Thoracic aorta (tissue), 2 donors: ENCODE data around the gene TMEM181. TPM values are rescaled to one million over a fixed set of nuclear protein-coding genes. Genes with fewer than 3 reads are reported as not detected.

ENCODE experiments used
- ATAC-seq: fragments of 150-250 bp; one replicate; pipeline ENCODE4 v1.8.0; 2017; ENCODE audit warnings: low read depth; ENCODE audit not compliant: insufficient number of reproducible peaks, low FRiP score
- DNase-seq: peaks from one replicate; pipeline ENCODE4 v3.0.0-alpha.2; 2020; ENCODE audit warnings: low spot score
- H3K27ac ChIP-seq, 2 donors: fragments of 200-600 bp; sonication (generic); 1 replicate in 1 of 2; 2 replicates in 1 of 2; pipeline ENCODE4 v1.5.1; 2016; ENCODE audit warnings: mild to moderate bottlenecking in 2 of 2, moderate library complexity in 2 of 2
- H3K27me3 ChIP-seq: fragments of 200-600 bp; sonication (generic); replicated peaks from 2 replicates; pipeline ENCODE4 v1.6.0; 2016; ENCODE audit warnings: mild to moderate bottlenecking; ENCODE audit not compliant: insufficient read depth
- H3K36me3 ChIP-seq: fragments of 200-600 bp; sonication (generic); one replicate; pipeline ENCODE4 v1.5.1; 2016
- H3K4me1 ChIP-seq, 2 donors: fragments of 200-600 bp; sonication (generic); 1 replicate in 1 of 2; 2 replicates in 1 of 2; pipeline versions ENCODE4 v1.5.1 to v1.6.0; 2016; ENCODE audit warnings: low read depth in 2 of 2, mild to moderate bottlenecking in 1 of 2; ENCODE audit not compliant: control insufficient read depth in 1 of 2
- H3K4me3 ChIP-seq: fragments of 200-600 bp; sonication (generic); 2 replicates; pipeline ENCODE4 v1.5.1; 2016; ENCODE audit warnings: mild to moderate bottlenecking
- H3K9me3 ChIP-seq: fragments of 200-600 bp; sonication (generic); 2 replicates; pipeline ENCODE4 v1.5.1; 2016
- total RNA-seq, 2 donors: library from RNA; depleted of rRNA; stranded (reverse); fragments of >200 nt; gene quantifications; one replicate each; pipeline versions ENCODE4 v1.1.0 to v1.2.3, GENCODE V29; 2016
- TF ChIP-seq, protein P1 (sequence below): fragments of 200-600 bp; sonication (generic); IDR thresholded peaks from one replicate; pipeline ENCODE4 v1.5.1; 2019; ENCODE audit warnings: antibody characterized with exemption

Gene TMEM181
- total RNA-seq, 2 donors from 2014 or later: 21.4 to 26.3 TPM

DNA sequence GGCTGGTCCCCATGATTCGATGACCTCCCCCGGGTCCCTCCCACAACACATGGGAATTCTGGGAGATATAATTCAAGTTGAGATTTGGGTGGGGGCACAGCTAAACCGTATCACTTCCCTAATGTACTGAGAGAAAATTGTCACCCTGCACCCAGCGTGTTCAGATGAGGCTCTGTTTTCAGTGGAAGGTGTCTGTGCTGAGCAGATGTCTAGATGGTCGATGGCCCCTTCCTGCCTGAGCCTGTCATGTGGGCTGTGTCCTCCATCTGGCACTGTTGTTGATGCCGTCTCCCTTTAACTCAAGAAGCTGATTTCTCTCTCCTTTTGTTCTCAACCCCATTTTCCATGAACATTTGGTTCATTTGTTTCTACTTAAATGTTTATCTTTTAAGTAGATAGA lies 37.0 kb downstream of the TMEM181 start:
- Histone ChIP-seq H3K36me3 (peaks cover 13% of the 10 kb centered on the region), H3K27me3 (no peaks in the 10 kb centered on the region), H3K27ac (no peak overlapping the region), H3K4me3 (no peak overlapping the region), H3K9me3 (no peaks in the 10 kb centered on the region), H3K4me1 (no peaks in the 10 kb centered on the region)
- ATAC-seq (no peak), DNase-seq (no peak)
- TF ChIP-seq, protein P1, sequence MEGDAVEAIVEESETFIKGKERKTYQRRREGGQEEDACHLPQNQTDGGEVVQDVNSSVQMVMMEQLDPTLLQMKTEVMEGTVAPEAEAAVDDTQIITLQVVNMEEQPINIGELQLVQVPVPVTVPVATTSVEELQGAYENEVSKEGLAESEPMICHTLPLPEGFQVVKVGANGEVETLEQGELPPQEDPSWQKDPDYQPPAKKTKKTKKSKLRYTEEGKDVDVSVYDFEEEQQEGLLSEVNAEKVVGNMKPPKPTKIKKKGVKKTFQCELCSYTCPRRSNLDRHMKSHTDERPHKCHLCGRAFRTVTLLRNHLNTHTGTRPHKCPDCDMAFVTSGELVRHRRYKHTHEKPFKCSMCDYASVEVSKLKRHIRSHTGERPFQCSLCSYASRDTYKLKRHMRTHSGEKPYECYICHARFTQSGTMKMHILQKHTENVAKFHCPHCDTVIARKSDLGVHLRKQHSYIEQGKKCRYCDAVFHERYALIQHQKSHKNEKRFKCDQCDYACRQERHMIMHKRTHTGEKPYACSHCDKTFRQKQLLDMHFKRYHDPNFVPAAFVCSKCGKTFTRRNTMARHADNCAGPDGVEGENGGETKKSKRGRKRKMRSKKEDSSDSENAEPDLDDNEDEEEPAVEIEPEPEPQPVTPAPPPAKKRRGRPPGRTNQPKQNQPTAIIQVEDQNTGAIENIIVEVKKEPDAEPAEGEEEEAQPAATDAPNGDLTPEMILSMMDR: no peak

DNA sequence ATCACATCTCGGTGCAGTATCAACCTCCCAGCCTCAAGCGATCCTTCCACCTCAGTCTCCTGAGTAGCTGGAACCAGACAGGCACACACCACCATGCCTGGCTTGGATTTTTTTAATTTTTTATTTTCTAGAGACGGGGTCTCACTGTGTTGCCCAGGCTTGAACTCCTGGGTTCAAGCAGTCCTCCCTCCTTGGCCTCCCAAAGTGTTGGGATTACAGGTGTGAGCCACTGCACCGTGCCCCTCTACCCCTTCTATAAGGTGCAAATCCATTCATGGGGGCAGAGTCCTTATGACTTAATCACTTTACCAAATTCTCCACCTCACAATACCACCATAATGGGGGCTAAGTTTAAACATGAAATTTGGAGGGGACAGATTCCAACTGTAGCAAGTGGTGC lies 37.7 kb downstream of the TMEM181 start:
- no peaks in the 10 kb centered on the region for H3K4me1 ChIP-seq
- TF ChIP-seq, protein P1: no peak
- no peak for DNase-seq
- H3K27me3 ChIP-seq: no peaks in the 10 kb centered on the region
- ATAC-seq: no peak
- no peak overlapping the region for H3K27ac ChIP-seq
- peaks cover 9% of the 10 kb centered on the region for H3K36me3 ChIP-seq
- no peaks in the 10 kb centered on the region for H3K9me3 ChIP-seq
- H3K4me3 ChIP-seq: no peak overlapping the region

DNA sequence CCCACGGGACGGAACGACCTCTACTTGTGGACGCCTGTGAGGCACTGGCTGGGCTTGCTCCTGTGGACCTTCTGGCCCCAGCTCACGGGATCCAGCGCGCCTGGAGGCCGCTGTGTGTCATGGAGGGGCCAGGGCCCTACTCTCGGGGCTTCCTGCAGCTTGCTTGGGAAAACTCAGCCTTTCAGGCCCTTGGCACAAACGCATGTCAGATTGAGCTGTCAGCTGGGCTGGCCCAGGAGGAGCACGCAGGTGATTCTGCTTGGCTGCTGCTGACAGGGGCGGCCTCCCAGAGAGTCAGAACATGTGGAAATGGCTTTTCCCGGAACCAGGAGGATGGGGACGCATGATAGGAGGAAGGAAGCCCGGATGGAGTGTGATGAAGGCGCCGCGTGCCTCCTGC lies 39.7 kb downstream of the TMEM181 start:
- Histone ChIP-seq H3K27me3 (no peaks in the 10 kb centered on the region), H3K9me3 (no peaks in the 10 kb centered on the region), H3K4me3 (no peak overlapping the region), H3K36me3 (peaks cover 7% of the 10 kb centered on the region), H3K27ac (no peak overlapping the region), H3K4me1 (no peaks in the 10 kb centered on the region)
- TF ChIP-seq, protein P1: no peak
- DNase-seq (no peak), ATAC-seq (no peak)

DNA sequence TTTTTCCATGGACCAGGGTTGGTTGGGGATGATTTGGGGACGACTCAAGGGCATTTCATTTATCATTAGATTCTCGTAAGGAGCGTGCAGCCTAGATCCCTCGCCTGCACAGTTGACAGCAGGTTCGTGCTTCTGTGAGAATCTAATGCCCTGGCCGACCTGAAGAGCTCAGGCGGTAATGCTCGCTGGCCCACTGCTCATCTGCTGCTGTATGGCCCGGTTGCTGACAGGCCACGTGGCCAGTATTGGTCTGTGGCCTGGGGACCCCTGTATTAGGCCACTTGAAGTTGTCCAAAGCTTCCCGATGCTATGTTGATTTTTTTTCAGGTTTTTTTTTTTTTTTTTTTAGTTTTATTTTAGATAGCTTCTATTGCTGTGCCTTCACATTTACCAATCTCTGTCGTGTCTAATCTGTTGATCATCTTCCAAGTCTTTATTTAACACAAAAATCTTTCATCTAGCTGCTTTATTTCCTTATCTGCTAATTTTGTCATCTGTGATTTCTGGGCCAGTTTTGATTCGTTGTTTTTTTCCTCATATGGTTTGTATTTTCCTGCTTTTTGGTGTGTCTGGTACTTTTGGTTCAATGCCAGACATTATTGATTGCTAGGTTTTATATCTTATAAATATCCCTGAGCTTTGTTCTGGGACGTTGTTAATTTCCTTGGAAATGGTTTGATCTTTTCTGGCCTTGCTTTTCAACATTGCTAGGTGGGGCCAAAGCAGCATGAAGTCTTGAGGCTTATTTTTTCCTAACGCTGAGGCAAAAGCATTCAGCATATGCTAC lies 43.6 kb downstream of the TMEM181 start:
- ATAC-seq: no peak
- Histone ChIP-seq H3K9me3 (no peaks in the 10 kb centered on the region), H3K36me3 (peaks cover 4% of the 10 kb centered on the region)

DNA sequence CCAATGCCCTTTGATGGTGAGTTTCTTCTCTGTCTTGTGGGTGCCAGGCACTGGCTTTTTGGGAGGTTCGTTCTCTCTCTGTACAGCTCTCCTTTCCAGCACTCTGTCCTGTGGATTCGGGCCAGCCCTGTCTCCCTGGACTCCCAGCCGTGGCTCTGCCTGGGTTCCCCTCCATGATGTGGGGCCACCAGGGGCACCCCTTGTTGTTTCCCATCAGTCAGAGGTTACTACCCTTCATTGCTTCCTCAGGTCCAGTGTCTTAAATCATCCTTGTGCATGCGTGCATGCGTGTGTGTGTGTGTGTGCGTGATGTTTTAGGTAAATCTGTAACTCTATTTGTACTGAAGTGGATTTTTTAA lies 44.1 kb downstream of the TMEM181 start:
- H3K27me3 ChIP-seq: no peaks in the 10 kb centered on the region
- TF ChIP-seq, protein P1: no peak
- DNase-seq (no peak), ATAC-seq (no peak)
- H3K4me3 ChIP-seq: no peak overlapping the region
- H3K4me1 ChIP-seq: peaks cover 0 to 16% of the 10 kb centered on the region in 2 donors
- H3K27ac ChIP-seq: no peak overlapping the region
- H3K36me3 ChIP-seq: peaks cover 4% of the 10 kb centered on the region
- H3K9me3 ChIP-seq: no peaks in the 10 kb centered on the region

More for the DNA sequence above, 43.6 kb downstream of the TMEM181 start:
- Histone ChIP-seq H3K27me3 (no peaks in the 10 kb centered on the region), H3K4me3 (no peak overlapping the region), H3K27ac (no peak overlapping the region), H3K4me1 (peaks cover 0 to 10% of the 10 kb centered on the region in 2 donors)
- TF ChIP-seq, protein P1: no peak
- no peak for DNase-seq
